GM13976 (cell line): ENCODE results near the gene GABARAP.

Source experiments
- DNase-seq: peaks from one replicate; pipeline ENCODE4 v3.0.0; 2012; ENCODE audit warnings: low spot score
- in situ Hi-C: fragments of 300-500 bp; cut with MboI; formaldehyde crosslinking; loops from one replicate; pipeline ENCODE4 v1.12.0; 2022; ENCODE audit warnings: low sequenced_read_pairs, mixed read lengths, inconsistent platforms; ENCODE audit not compliant: unreplicated experiment
- TF ChIP-seq, protein P1 (sequence below): IDR thresholded peaks from 2 replicates; pipeline ENCODE4 v1.5.1; 2012; ENCODE audit warnings: borderline replicate concordance, mild to moderate bottlenecking; ENCODE audit not compliant: insufficient read depth; ENCODE audit errors: extremely low read depth, missing control alignments, control extremely low read depth

The GABARAP gene

DNA sequence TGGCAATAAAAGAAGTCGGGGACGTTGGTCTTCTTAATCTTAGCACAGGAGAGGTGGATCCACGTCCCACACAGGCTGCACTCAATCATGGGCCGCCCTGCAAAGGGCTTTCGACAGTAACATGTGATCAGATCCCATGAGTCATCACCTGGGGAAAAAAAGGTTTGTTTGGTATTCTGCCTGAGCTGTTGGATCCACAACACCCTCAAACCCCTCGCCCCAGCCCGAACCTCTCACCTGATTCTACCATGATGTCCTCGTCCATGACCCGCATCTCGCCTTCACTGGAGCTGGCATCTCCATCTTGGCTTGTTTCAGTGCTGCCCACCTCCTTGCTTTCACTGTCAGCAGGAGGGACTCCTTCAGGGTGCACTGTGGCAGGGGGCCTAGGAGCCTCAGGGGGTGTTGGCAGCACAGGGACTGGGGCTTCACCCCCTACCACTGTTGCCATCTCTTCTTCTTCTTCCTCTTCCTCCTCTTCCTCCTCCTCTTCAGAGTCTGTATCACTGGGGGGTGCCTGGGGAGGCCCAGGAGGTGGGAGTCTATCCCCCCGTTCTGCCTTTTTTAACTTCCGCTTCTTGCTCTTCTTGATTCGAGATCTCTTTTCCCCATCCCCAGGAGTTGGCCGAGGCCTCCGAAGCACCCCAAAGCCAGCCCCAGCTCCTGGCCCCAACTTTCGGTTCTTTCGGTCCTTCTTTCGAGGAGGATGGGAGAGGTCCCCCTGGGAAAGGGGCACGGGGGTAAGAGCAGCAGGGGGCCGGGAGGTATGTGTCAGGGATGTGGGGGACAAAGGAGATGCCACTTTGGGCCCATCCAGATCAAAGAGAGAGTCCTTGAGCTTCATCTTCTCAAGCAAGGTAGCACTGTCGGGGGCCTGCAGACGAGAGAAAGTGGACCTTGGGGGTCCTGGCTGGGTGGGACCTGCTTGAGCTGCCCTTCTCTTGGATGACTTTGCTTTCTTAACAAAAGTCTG lies 6.3 kb downstream of the GABARAP start:
- in situ Hi-C loops = no loop called here
- DNase-seq = no peak
- TF ChIP-seq, protein P1, sequence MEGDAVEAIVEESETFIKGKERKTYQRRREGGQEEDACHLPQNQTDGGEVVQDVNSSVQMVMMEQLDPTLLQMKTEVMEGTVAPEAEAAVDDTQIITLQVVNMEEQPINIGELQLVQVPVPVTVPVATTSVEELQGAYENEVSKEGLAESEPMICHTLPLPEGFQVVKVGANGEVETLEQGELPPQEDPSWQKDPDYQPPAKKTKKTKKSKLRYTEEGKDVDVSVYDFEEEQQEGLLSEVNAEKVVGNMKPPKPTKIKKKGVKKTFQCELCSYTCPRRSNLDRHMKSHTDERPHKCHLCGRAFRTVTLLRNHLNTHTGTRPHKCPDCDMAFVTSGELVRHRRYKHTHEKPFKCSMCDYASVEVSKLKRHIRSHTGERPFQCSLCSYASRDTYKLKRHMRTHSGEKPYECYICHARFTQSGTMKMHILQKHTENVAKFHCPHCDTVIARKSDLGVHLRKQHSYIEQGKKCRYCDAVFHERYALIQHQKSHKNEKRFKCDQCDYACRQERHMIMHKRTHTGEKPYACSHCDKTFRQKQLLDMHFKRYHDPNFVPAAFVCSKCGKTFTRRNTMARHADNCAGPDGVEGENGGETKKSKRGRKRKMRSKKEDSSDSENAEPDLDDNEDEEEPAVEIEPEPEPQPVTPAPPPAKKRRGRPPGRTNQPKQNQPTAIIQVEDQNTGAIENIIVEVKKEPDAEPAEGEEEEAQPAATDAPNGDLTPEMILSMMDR = no peak

DNA sequence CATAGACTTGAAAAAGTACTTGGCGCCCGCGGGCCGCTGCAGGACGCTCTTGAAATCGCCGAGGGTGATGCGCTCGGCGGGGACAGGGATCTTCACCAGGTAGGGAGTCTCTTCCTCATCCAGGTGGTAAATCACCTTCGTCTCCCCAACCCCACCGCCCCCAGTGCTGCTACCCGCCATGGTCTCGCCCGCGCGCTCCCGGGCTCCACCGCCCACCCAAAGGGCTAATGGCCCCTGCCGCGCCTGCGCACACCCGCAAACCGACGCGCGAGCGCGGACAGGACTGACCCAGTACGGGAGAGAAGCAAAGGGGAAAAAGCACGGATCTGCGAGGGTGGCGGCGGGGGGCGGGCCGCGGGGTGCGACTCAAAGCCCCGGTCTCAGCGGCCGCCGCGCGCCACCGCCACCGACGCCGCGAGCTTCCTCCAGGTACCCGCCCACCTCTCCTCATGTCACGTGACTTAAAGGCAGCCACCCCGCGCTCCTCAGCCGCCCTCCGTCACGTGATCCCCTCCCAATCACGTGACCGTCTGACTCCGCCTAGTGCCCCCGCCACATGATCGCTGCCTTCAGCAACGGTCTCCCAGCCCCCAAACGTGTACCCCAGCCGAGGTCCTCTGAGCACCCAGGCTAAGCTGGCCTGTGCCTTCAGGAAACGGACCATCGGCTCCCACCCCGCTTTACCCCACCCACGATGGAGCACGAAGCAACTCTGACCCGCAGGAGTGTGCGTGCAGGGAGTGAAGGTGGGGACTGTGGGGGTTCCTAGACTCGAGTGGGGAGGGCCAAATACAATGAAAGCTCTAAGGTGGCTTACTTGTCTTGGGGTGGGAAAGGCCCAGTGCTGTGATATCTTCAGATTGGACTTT lies 7.9 kb downstream of the GABARAP start, which contains the start of gene DVL2:
DVL2 (minus strand) TSS at position 435 of the 869 bp plus-strand sequence; CDS start at position 180, 255 bp downstream.
- peak; percentile 97 for DNase-seq
- in situ Hi-C loops = no loop called here
- TF ChIP-seq, protein P1 = no peak

DNA sequence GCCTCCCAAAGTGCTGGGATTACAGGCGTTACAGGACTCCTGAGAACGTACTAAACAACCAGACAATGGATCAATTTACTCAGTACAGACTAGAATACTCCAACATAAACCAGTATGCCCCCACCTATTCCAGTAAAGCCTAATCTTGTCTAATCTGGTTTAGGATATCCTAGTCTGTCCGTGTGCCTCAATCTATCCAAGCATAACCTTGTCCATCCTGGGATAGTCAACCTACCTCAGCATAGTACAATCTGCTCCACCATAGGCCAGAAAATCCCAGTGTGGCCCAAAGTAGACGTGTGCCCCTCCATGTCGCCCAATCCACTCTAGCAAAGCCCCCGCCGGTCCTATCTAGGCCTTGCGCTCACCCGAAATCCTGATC lies 8.6 kb downstream of the GABARAP start:
- in situ Hi-C loops = no loop called here
- DNase-seq = no peak
- TF ChIP-seq, protein P1 = no peak

DNA sequence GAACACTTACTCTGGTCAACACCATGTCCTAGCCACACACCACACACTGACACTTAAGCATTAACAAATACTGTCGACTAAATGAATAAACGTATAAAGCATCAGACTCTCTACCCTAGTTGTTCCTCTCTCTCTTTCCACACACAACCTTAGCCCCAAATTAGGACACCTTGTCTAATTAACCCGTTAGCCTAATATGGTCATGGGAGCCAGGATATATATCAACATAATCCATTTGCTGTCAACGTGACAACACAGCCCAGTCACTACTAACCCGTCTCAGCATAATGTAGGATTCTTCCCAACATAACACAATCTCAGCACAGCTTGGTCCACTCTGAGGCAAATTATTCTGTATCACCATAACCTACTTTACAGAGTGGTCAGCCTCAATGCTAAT lies 10.1 kb downstream of the GABARAP start:
- in situ Hi-C loops = no loop called here
- TF ChIP-seq, protein P1 = no peak
- no peak for DNase-seq

DNA sequence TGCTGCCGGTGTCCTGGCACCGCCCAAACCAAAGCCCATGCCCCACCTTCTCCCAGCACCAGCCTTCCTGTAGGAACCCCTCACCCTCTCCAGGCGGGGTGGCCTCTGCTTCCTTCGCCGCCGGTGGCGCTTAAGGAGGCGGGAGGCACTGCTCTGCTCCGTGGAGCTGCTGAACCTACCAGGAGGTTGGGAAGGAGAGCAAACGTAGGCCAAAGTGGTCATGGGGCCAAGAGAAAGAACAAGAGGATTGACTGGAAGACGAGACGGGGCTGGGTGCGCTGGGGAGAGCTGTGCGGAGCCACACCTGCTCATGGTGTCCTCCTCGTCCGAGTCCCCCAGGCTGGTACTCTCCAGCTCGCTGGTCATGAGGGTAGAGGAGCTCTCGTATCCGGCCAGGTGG lies 12.7 kb downstream of the GABARAP start:
- TF ChIP-seq, protein P1 = no peak
- in situ Hi-C loops = no loop called here
- no peak for DNase-seq

DNA sequence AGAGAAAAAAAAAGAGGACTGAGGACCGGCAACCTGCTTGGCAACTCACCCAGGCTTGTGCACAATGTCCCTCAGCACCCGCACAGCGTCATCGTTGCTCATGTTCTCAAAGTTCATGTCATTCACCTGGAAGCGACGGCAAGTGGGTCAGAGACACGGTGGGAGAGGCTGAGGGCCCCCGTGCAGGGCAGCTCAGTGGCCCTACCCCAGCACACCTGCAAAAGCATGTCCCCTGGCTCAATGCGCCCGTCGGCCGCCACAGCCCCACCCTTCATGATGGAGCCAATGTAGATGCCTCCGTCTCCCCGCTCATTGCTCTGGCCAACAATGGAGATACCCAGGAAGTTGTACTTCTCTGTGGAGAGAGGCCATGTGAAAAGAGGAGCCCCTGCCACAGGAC lies 13.3 kb downstream of the GABARAP start:
- no peak for DNase-seq
- in situ Hi-C loops = no loop called here
- TF ChIP-seq, protein P1 = no peak
